H9 (cell line): Measurements from ENCODE around the gene SEH1L. TPM values are rescaled to one million over a fixed set of nuclear protein-coding genes. Genes with fewer than 3 reads are reported as not detected.

Experiments used
- DNase-seq: peaks from one replicate; pipeline ENCODE4 v3.0.0-alpha.2; 2017
- H2AFZ ChIP-seq: one replicate; pipeline ENCODE4 v1.6.1; 2013; ENCODE audit warnings: mild to moderate bottlenecking, low read length, control low read depth, moderate library complexity
- H2AK5ac ChIP-seq: 2 replicates; pipeline ENCODE4 v1.6.1; 2013; ENCODE audit warnings: low read length, control low read depth, mixed read lengths; ENCODE audit not compliant: insufficient read length
- H2BK120ac ChIP-seq: one replicate; pipeline ENCODE4 v1.6.1; 2013; ENCODE audit warnings: low read depth, mild to moderate bottlenecking, low read length, control low read depth, inconsistent platforms; ENCODE audit not compliant: poor library complexity, severe bottlenecking
- H2BK12ac ChIP-seq: 2 replicates; pipeline ENCODE4 v1.6.1; 2013; ENCODE audit warnings: low read length, control low read depth, mixed read lengths, low read depth; ENCODE audit not compliant: insufficient read length
- H2BK15ac ChIP-seq: 2 replicates; pipeline ENCODE4 v1.6.1; 2013; ENCODE audit warnings: low read depth, low read length, control low read depth
- H2BK20ac ChIP-seq: one replicate; pipeline ENCODE4 v1.6.1; 2013; ENCODE audit warnings: low read depth, mild to moderate bottlenecking, low read length, control low read depth, inconsistent platforms; ENCODE audit not compliant: poor library complexity, severe bottlenecking
- H2BK5ac ChIP-seq: 2 replicates; pipeline ENCODE4 v1.6.1; 2013; ENCODE audit warnings: low read length, control low read depth, mixed read lengths; ENCODE audit not compliant: insufficient read length
- H3K14ac ChIP-seq: 2 replicates; pipeline ENCODE4 v1.6.1; 2013; ENCODE audit warnings: low read length, control low read depth; ENCODE audit not compliant: insufficient read depth
- H3K18ac ChIP-seq: 2 replicates; pipeline ENCODE4 v1.6.1; 2013; ENCODE audit warnings: low read depth, mild to moderate bottlenecking, mixed read lengths, low read length, control low read depth; ENCODE audit not compliant: insufficient read length
- H3K23ac ChIP-seq: 2 replicates; pipeline ENCODE4 v1.6.1; 2013; ENCODE audit warnings: low read length, control low read depth, mixed read lengths, low read depth; ENCODE audit not compliant: insufficient read length
- H3K23me2 ChIP-seq: 2 replicates; pipeline ENCODE4 v1.6.1; 2013; ENCODE audit warnings: low read depth, mild to moderate bottlenecking, mixed read lengths, low read length, control low read depth; ENCODE audit not compliant: insufficient read length, poor library complexity, severe bottlenecking
- H3K27ac ChIP-seq: 2 replicates; pipeline ENCODE4 v1.5.1; 2013; ENCODE audit warnings: low read length, control low read depth, mixed read lengths, low read depth; ENCODE audit not compliant: insufficient read length
- H3K27me3 ChIP-seq: 2 replicates; pipeline ENCODE4 v1.6.1; 2013; ENCODE audit warnings: low read length, control low read depth, inconsistent platforms; ENCODE audit not compliant: insufficient read depth
- H3K4ac ChIP-seq: 2 replicates; pipeline ENCODE4 v1.6.1; 2013; ENCODE audit warnings: low read depth, mild to moderate bottlenecking, control low read depth, inconsistent platforms, low read length, moderate library complexity
- H3K4me1 ChIP-seq: 2 replicates; pipeline ENCODE4 v1.6.1; 2013; ENCODE audit warnings: low read length, control low read depth, inconsistent platforms; ENCODE audit not compliant: insufficient read depth
- H3K4me2 ChIP-seq: 2 replicates; pipeline ENCODE4 v1.6.1; 2013; ENCODE audit warnings: low read length, control low read depth, mixed read lengths; ENCODE audit not compliant: insufficient read length, insufficient read depth
- H3K56ac ChIP-seq: 2 replicates; pipeline ENCODE4 v1.6.1; 2013; ENCODE audit warnings: low read depth, mild to moderate bottlenecking, mixed read lengths, low read length, control low read depth; ENCODE audit not compliant: insufficient read length
- H3K79me1 ChIP-seq: 2 replicates; pipeline ENCODE4 v1.6.1; 2013; ENCODE audit warnings: low read depth, mild to moderate bottlenecking, moderate library complexity, low read length, control low read depth, inconsistent platforms; ENCODE audit not compliant: insufficient read depth, poor library complexity, severe bottlenecking
- H3K79me2 ChIP-seq: 2 replicates; pipeline ENCODE4 v1.6.1; 2013; ENCODE audit warnings: low read length, control low read depth, inconsistent platforms; ENCODE audit not compliant: insufficient read depth
- H3K9ac ChIP-seq: 2 replicates; pipeline ENCODE4 v1.6.1; 2013; ENCODE audit warnings: low read length, control low read depth, mixed read lengths; ENCODE audit not compliant: insufficient read length; ENCODE audit errors: extremely low read depth
- H3K9me3 ChIP-seq: one replicate; pipeline ENCODE4 v1.6.1; 2013; ENCODE audit warnings: low read depth, low read length, inconsistent platforms; ENCODE audit not compliant: control insufficient read depth
- H3T11ph ChIP-seq: one replicate; pipeline ENCODE4 v1.6.1; 2013; ENCODE audit warnings: mild to moderate bottlenecking, low read length, control low read depth, inconsistent platforms
- H4K20me1 ChIP-seq: one replicate; pipeline ENCODE4 v1.6.1; 2013; ENCODE audit not compliant: control insufficient read depth, insufficient read length, insufficient read depth
- H4K5ac ChIP-seq: 2 replicates; pipeline ENCODE4 v1.6.1; 2013; ENCODE audit warnings: low read depth, mild to moderate bottlenecking, mixed read lengths, low read length, control low read depth; ENCODE audit not compliant: insufficient read length
- H4K8ac ChIP-seq: replicated peaks from 2 replicates; pipeline ENCODE4 v1.6.1; 2013; ENCODE audit warnings: low read length, control low read depth, mixed read lengths, low read depth; ENCODE audit not compliant: insufficient read length
- H4K91ac ChIP-seq: 2 replicates; pipeline ENCODE4 v1.6.1; 2013; ENCODE audit warnings: low read depth, mild to moderate bottlenecking, moderate library complexity, mixed read lengths, low read length, control low read depth; ENCODE audit not compliant: insufficient read length
- H3K27ac Mint-ChIP-seq, 3 experiments: 2 replicates in 2 of 3; 3 replicates in 1 of 3; pipeline ENCODE4 v1.8.0; 2020 to 2021; ENCODE audit warnings: mixed read lengths in 3 of 3, mild to moderate bottlenecking in 1 of 3, moderate library complexity in 1 of 3
- H3K27me3 Mint-ChIP-seq: 2 replicates; pipeline ENCODE4 v1.8.0; 2021; ENCODE audit warnings: low read depth, mild to moderate bottlenecking, moderate library complexity, mixed read lengths
- H3K36me3 Mint-ChIP-seq, 3 experiments: 2 replicates in 2 of 3; 3 replicates in 1 of 3; pipeline ENCODE4 v1.8.0; 2020 to 2021; ENCODE audit warnings: low read depth in 3 of 3, mixed read lengths in 3 of 3; ENCODE audit not compliant: insufficient read depth in 1 of 3
- H3K4me1 Mint-ChIP-seq, 2 experiments: 2 replicates each; pipeline ENCODE4 v1.8.0; 2020; ENCODE audit warnings: mixed read lengths in 2 of 2
- H3K4me3 Mint-ChIP-seq, 2 experiments: 2 replicates in 1 of 2; 3 replicates in 1 of 2; pipeline ENCODE4 v1.8.0; 2020 to 2021; ENCODE audit warnings: mild to moderate bottlenecking in 2 of 2, mixed read lengths in 2 of 2, moderate library complexity in 1 of 2
- H3K9me3 Mint-ChIP-seq, 2 experiments: 2 replicates in 1 of 2; 3 replicates in 1 of 2; pipeline ENCODE4 v1.8.0; 2020; ENCODE audit warnings: mild to moderate bottlenecking in 2 of 2, mixed read lengths in 2 of 2, moderate library complexity in 1 of 2
- CTCF ChIP-seq: fragments of 200-600 bp; sonication (generic); conservative IDR thresholded peaks from 3 replicates; pipeline ENCODE4 v1.8.0; 2021; ENCODE audit warnings: antibody characterized with exemption, mild to moderate bottlenecking
- WGBS: extraction: QIAGEN DNeasy Blood & Tissue Kit; methylation state at CpG from one replicate; pipeline ENCODE4 v1.1.7; 2013; ENCODE audit warnings: missing lambda C conversion rate, low lambda C conversion rate, mixed read lengths; ENCODE audit not compliant: insufficient read length; ENCODE audit errors: extremely low coverage; 5-methylcytosine and 5-hydroxymethylcytosine counted together
- total RNA-seq: library from RNA; stranded (reverse); gene quantifications from 2 replicates; pipeline ENCODE4 v1.2.1, GENCODE V29; 2021

Gene SEH1L
- total RNA-seq, 1 experiment from 2014 or later, result 97.2 TPM

GRCh38 chr18:12908706-12909105 lies 39.1 kb upstream of the SEH1L start:
- Histone ChIP-seq H4K91ac (no peak overlapping the region), H3K4me2 (no peak overlapping the region), H3K18ac (no peak overlapping the region), H3K79me1 (no peaks in the 10 kb centered on the region), H4K5ac (no peak overlapping the region), H2BK12ac (no peak overlapping the region), H3T11ph (no peak overlapping the region), H3K9ac (no peak overlapping the region), H2BK120ac (no peak overlapping the region), H3K4me1 (no peaks in the 10 kb centered on the region), H2AK5ac (no peak overlapping the region), H3K23ac (no peak overlapping the region), H4K8ac (no peak overlapping the region), H2BK15ac (no peak overlapping the region), H2BK20ac (no peak overlapping the region), H3K14ac (no peak overlapping the region), H4K20me1 (no peaks in the 10 kb centered on the region), H2BK5ac (no peak overlapping the region), H3K27me3 (no peaks in the 10 kb centered on the region), H3K23me2 (no peaks in the 10 kb centered on the region), H3K56ac (no peak overlapping the region), H3K9me3 (no peaks in the 10 kb centered on the region), H3K4ac (no peak overlapping the region), H3K27ac (no peak overlapping the region), H3K79me2 (no peaks in the 10 kb centered on the region), H2AFZ (no peak overlapping the region)
- WGBS, result no CpG with 5 or more reads among the region's 4 CpGs
- H3K4me1 Mint-ChIP-seq, result no peaks in the 10 kb centered on the region; a peak in 1 of 4 replicates
- DNase-seq, result no peak
- no peak overlapping the region for H3K4me3 Mint-ChIP-seq
- no peaks in the 10 kb centered on the region for H3K9me3 Mint-ChIP-seq
- no peaks in the 10 kb centered on the region for H3K27me3 Mint-ChIP-seq
- H3K36me3 Mint-ChIP-seq, result no peaks in the 10 kb centered on the region
- no peak overlapping the region; a peak in 1 of 7 replicates for H3K27ac Mint-ChIP-seq
- no peak for TF ChIP-seq CTCF
